HepG2 (cell line): ENCODE data around the gene CEBPE. TPM values are rescaled to one million over a fixed set of nuclear protein-coding genes. Genes with fewer than 3 reads are reported as not detected.

Experiments used
- AFF4 ChIP-seq: sonication (generic); formaldehyde crosslinking; IDR thresholded peaks from 2 replicates; pipeline ENCODE4 v1.4.0; 2020; ENCODE audit warnings: missing genetic modification reagents
- BRD4 ChIP-seq: sonication (generic); formaldehyde crosslinking; IDR thresholded peaks from 2 replicates; pipeline ENCODE4 v1.4.0; 2020; ENCODE audit warnings: missing genetic modification reagents
- CREM ChIP-seq, 2 experiments: sonication (generic) in 1 of 2; formaldehyde crosslinking in 1 of 2; IDR thresholded peaks; 2 replicates each; pipeline versions ENCODE4 v1.4.0 to v1.6.1; 2016 to 2020; ENCODE audit warnings: antibody characterized with exemption in 1 of 2, mild to moderate bottlenecking in 1 of 2, missing genetic modification reagents in 1 of 2
- KLF16 ChIP-seq, 2 experiments: sonication (generic) in 1 of 2; formaldehyde crosslinking in 1 of 2; IDR thresholded peaks; 2 replicates each; pipeline versions ENCODE4 v1.6.1 to v1.8.0; 2016 to 2023; ENCODE audit warnings: missing genetic modification reagents in 2 of 2, missing compliant biosample characterization in 1 of 2
- KMT2A ChIP-seq: sonication (generic); formaldehyde crosslinking; IDR thresholded peaks from 2 replicates; pipeline ENCODE4 v1.4.0; 2020; ENCODE audit warnings: missing genetic modification reagents
- MAFG ChIP-seq: sonication (generic); formaldehyde crosslinking; IDR thresholded peaks from 2 replicates; pipeline ENCODE4 v1.5.1; 2020; ENCODE audit warnings: mild to moderate bottlenecking, missing genetic modification reagents
- PRDM10 ChIP-seq: sonication (generic); formaldehyde crosslinking; IDR thresholded peaks from 2 replicates; pipeline ENCODE4 v1.4.0; 2020; ENCODE audit warnings: low read depth, missing genetic modification reagents
- ZBTB39 ChIP-seq: sonication (generic); formaldehyde crosslinking; IDR thresholded peaks from 2 replicates; pipeline ENCODE4 v1.5.0; 2020; ENCODE audit warnings: missing genetic modification reagents
- ZFAT ChIP-seq: sonication (generic); formaldehyde crosslinking; conservative IDR thresholded peaks from 2 replicates; pipeline ENCODE4 v1.8.1; 2023; ENCODE audit warnings: missing genetic modification reagents, inconsistent platforms
- ZNF460 ChIP-seq: sonication (generic); formaldehyde crosslinking; IDR thresholded peaks from 2 replicates; pipeline ENCODE4 v1.5.1; 2020; ENCODE audit warnings: missing genetic modification reagents, mild to moderate bottlenecking, borderline replicate concordance
- ZNF468 ChIP-seq: sonication (generic); formaldehyde crosslinking; IDR thresholded peaks from 2 replicates; pipeline ENCODE4 v1.8.0; 2022; ENCODE audit warnings: mild to moderate bottlenecking, moderate library complexity, missing genetic modification reagents
- ZNF768 ChIP-seq: sonication (generic); formaldehyde crosslinking; IDR thresholded peaks from 2 replicates; pipeline ENCODE4 v1.4.0; 2020; ENCODE audit warnings: missing genetic modification reagents
- ZSCAN30 ChIP-seq: sonication (generic); formaldehyde crosslinking; IDR thresholded peaks from 2 replicates; pipeline ENCODE4 v1.5.0; 2020; ENCODE audit warnings: mild to moderate bottlenecking, missing genetic modification reagents
- polyA plus RNA-seq, 8 experiments: library from polyadenylated mRNA; depleted of rRNA in 3 of 8; stranded (reverse) in 7 of 8; unstranded in 1 of 8; fragments of >200 nt; fragmentation: Illumina TruSeq in 4 of 8; extraction: Trizol in 4 of 8; gene quantifications; 2 replicates each; pipeline versions ENCODE4 v1.2.1 to v1.2.3, GENCODE V29; 2011 to 2016; ENCODE audit warnings: low read depth in 4 of 8, missing spikeins in 1 of 8, mixed read lengths in 1 of 8; ENCODE audit not compliant: insufficient read depth in 1 of 8
- total RNA-seq, 5 experiments: library from RNA; depleted of rRNA; stranded (reverse); fragments of >200 nt; fragmentation: Illumina TruSeq; extraction: Trizol; gene quantifications; 2 replicates each; pipeline ENCODE4 v1.2.3, GENCODE V29; 2016; ENCODE audit warnings: low read depth in 1 of 5
- TF ChIP-seq, protein P1 (sequence below): sonication (generic); formaldehyde crosslinking; IDR thresholded peaks from 2 replicates; pipeline ENCODE4 v1.4.0; 2020; ENCODE audit warnings: missing genetic modification reagents, borderline replicate concordance

Gene CEBPE
- total and polyA plus RNA-seq, 2 of the 13 experiments (the other 11 are each of a cell fraction or from before 2014, with no cell fraction given) = 0.09 to 0.11 TPM

DNA sequence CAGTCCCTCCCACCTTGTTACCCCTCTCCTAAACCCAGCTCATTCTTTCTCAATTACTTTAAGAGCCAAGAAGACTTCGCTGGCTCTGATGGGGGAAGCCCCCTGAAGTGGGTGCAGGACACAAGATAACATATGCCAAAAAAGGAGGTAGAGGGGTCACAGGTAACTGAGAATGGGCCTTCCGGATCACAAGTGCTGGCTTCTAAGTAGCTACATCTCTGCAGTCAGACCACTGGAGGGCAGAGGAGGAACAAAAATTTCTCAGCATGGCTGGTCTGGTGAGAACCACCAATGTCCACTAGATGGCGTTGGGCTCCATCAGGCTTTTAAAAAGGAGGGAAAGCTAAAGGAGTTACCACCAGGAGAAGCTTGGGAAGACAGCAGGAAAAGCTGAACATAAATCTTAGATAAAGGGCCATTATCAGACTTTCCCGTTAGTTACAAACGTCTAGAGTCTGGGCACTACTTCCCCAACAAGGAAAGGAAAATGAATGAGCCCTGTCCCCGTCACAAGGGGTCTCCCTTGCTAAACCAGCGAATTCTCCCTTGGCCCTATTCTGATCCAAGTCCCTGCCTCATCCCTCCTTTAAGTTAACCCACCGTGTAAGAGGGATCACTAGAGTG lies 50.2 kb downstream of the CEBPE start (continued):
- TF ChIP-seq ZBTB39 (CRISPR knock-in tag) (no peak), ZNF768 (CRISPR knock-in tag) (no peak; the same call in 1 of the 2 replicates), ZNF468 (no peak; the same call in 1 of the 2 replicates), BRD4 (CRISPR knock-in tag) (0 out of 2 replicates have a peak, but pooled peaks have one; percentile 11), ZNF460 (CRISPR knock-in tag) (no peak), MAFG (CRISPR knock-in tag) (no peak), AFF4 (CRISPR knock-in tag) (no peak), KMT2A (CRISPR knock-in tag) (peak; percentile 50; the same call in 1 of the 2 replicates), CREM (IDR thresholded peaks at IDR 0.05) (no peak), CREM (CRISPR knock-in tag; IDR thresholded peaks at IDR 0.05) (no peak), PRDM10 (CRISPR knock-in tag) (no peak), ZFAT (CRISPR knock-in tag) (no peak), ZSCAN30 (CRISPR knock-in tag) (no peak), KLF16 (CRISPR knock-in tag; IDR thresholded peaks at IDR 0.05) (peak in 1 of 2 experiments; percentile 85; a peak in 1 of 4 replicates)
- TF ChIP-seq, protein P1, sequence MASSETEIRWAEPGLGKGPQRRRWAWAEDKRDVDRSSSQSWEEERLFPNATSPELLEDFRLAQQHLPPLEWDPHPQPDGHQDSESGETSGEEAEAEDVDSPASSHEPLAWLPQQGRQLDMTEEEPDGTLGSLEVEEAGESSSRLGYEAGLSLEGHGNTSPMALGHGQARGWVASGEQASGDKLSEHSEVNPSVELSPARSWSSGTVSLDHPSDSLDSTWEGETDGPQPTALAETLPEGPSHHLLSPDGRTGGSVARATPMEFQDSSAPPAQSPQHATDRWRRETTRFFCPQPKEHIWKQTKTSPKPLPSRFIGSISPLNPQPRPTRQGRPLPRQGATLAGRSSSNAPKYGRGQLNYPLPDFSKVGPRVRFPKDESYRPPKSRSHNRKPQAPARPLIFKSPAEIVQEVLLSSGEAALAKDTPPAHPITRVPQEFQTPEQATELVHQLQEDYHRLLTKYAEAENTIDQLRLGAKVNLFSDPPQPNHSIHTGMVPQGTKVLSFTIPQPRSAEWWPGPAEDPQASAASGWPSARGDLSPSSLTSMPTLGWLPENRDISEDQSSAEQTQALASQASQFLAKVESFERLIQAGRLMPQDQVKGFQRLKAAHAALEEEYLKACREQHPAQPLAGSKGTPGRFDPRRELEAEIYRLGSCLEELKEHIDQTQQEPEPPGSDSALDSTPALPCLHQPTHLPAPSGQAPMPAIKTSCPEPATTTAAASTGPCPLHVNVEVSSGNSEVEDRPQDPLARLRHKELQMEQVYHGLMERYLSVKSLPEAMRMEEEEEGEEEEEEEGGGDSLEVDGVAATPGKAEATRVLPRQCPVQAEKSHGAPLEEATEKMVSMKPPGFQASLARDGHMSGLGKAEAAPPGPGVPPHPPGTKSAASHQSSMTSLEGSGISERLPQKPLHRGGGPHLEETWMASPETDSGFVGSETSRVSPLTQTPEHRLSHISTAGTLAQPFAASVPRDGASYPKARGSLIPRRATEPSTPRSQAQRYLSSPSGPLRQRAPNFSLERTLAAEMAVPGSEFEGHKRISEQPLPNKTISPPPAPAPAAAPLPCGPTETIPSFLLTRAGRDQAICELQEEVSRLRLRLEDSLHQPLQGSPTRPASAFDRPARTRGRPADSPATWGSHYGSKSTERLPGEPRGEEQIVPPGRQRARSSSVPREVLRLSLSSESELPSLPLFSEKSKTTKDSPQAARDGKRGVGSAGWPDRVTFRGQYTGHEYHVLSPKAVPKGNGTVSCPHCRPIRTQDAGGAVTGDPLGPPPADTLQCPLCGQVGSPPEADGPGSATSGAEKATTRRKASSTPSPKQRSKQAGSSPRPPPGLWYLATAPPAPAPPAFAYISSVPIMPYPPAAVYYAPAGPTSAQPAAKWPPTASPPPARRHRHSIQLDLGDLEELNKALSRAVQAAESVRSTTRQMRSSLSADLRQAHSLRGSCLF (CRISPR knock-in tag) = no peak
